Mucosa of rectum (tissue), 2 donors: Measurements from ENCODE around the gene MAGEA9B.
"Not testable (repeated sequence)": the region's sequence is repeated elsewhere in the genome, so short reads cannot be mapped to it uniquely, and the experiment has no call there.

Experiments
- H3K27ac ChIP-seq, 2 donors: one replicate each; pipeline ENCODE4 v1.7.0; 2013; ENCODE audit warnings: inconsistent platforms in 2 of 2, low read depth in 2 of 2, low read length in 2 of 2
- H3K27me3 ChIP-seq, 2 donors: one replicate each; pipeline ENCODE4 v1.7.0; 2013; ENCODE audit warnings: low read length in 2 of 2; ENCODE audit not compliant: control insufficient read depth in 2 of 2, insufficient read depth in 2 of 2
- H3K36me3 ChIP-seq, 2 donors: one replicate each; pipeline ENCODE4 v1.7.0; 2013; ENCODE audit warnings: low read length in 2 of 2; ENCODE audit not compliant: control insufficient read depth in 2 of 2, insufficient read depth in 2 of 2
- H3K4me1 ChIP-seq, 2 donors: one replicate each; pipeline ENCODE4 v1.7.0; 2013; ENCODE audit warnings: low read length in 2 of 2, mild to moderate bottlenecking in 1 of 2; ENCODE audit not compliant: control insufficient read depth in 2 of 2, insufficient read depth in 2 of 2
- H3K4me3 ChIP-seq, 2 donors: one replicate each; pipeline ENCODE4 v1.7.0; 2013; ENCODE audit warnings: low read length in 2 of 2
- H3K9ac ChIP-seq, 2 donors: one replicate each; pipeline ENCODE4 v1.7.0; 2013; ENCODE audit warnings: low read length in 2 of 2, low read depth in 1 of 2, mild to moderate bottlenecking in 1 of 2
- H3K9me3 ChIP-seq, 2 donors: one replicate each; pipeline ENCODE4 v1.7.0; 2013; ENCODE audit warnings: low read length in 2 of 2; ENCODE audit not compliant: control insufficient read depth in 2 of 2
- donor health status: healthy.
- donor health status: Normal muscosa, but diverticular disease.

Gene MAGEA9B

GRCh38 chrX:149618871-149619270, 31.6 kb upstream of the MAGEA9B start:
- Histone ChIP-seq H3K9ac (no peak overlapping the region), H3K4me1 (no peaks in the 10 kb centered on the region), H3K36me3 (no peaks in the 10 kb centered on the region), H3K9me3 (no peaks in the 10 kb centered on the region), H3K27ac (no peak overlapping the region), H3K4me3 (no peak overlapping the region), H3K27me3 (no peaks in the 10 kb centered on the region)

- Histone ChIP-seq H3K9me3 (no peaks in the 10 kb centered on the region), H3K27ac (no peak overlapping the region), H3K9ac (no peak overlapping the region), H3K36me3 (no peaks in the 10 kb centered on the region), H3K4me1 (no peaks in the 10 kb centered on the region), H3K4me3 (no peak overlapping the region), H3K27me3 (no peaks in the 10 kb centered on the region)
Observed at GRCh38 chrX:149611623-149612175, 24.4 kb upstream of the MAGEA9B start.

DNA sequence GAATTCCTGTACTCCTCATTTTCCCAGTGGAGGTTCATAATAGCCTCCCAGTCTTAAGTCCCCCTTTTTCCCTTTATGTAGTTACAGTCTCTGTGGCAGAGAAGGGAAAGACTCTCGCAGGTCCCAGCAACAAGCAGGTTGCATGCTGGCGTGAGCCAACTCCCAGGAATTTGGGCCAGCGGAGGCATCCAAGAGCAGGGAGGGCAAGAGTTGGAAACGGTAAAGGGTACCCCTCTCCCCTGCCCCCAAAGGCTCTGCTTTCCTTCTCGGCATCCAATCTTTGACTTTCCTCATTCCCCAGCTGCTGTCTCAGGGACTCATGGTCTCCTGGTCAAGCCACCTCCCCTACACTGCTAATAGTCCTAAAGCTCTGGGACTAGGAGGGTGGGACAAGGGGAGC, 23.3 kb upstream of the MAGEA9B start:
- H3K27me3 ChIP-seq: no peaks in the 10 kb centered on the region
- H3K27ac ChIP-seq: no peak overlapping the region
- H3K4me3 ChIP-seq: no peak overlapping the region
- H3K9ac ChIP-seq: no peak overlapping the region
- no peaks in the 10 kb centered on the region for H3K9me3 ChIP-seq
- no peaks in the 10 kb centered on the region for H3K4me1 ChIP-seq
- H3K36me3 ChIP-seq: peaks cover 0 to 6% of the 10 kb centered on the region in 2 donors

DNA sequence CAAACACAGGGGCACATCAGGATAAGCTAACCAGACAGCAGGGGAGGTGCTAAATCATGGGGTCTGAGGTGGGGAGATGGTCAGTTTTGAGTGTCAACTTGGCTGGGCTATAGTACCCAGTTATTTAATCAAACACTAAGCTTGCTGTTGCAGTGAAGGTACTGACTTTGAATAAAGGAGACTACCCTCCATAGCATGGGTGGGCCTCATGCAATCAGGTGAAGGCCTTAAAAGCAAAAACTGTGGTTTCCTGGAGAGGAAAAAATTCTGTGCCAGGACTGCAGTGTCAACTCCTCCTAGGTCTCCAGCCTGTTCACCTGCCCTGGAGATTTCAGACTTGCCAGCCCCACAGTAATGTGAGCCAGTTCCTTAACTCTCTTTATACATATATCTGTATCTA, 20.4 kb upstream of the MAGEA9B start:
- Histone ChIP-seq H3K4me3 (no peak overlapping the region), H3K9ac (no peak overlapping the region), H3K27ac (no peak overlapping the region), H3K4me1 (no peaks in the 10 kb centered on the region), H3K27me3 (no peaks in the 10 kb centered on the region), H3K36me3 (peaks cover 6% of the 10 kb centered on the region in 2 donors), H3K9me3 (no peaks in the 10 kb centered on the region)

DNA sequence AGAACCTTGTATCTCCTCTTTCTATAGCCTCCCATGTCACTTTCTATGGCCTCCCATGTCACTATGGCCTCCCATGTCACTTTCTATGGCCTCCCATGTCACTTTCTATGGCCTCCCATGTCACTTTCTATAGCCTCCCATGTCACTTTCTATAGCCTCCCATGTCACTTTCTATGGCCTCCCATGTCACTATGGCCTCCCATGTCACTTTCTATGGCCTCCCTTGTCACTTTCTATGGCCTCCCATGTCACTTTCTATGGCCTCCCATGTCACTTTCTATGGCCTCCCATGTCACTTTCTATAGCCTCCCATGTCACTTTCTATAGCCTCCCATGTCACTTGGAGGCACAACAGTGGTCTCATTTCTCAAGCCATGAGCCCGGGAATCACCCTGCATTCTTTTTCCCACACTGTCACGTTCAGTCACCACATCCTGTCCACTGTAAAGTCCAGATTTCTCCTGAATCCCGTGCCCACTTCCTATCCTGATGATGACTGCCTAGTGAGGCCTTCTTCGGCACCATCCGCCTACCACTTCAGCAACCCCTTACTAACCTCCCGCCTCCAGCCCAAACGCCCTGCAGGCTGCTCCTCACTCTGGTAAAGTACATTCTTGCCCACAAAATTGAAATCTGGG, 18.1 kb upstream of the MAGEA9B start:
- H3K4me3 ChIP-seq, H3K36me3 ChIP-seq, H3K9ac ChIP-seq, H3K4me1 ChIP-seq, H3K27me3 ChIP-seq, H3K9me3 ChIP-seq, H3K27ac ChIP-seq: not testable (repeated sequence)

DNA sequence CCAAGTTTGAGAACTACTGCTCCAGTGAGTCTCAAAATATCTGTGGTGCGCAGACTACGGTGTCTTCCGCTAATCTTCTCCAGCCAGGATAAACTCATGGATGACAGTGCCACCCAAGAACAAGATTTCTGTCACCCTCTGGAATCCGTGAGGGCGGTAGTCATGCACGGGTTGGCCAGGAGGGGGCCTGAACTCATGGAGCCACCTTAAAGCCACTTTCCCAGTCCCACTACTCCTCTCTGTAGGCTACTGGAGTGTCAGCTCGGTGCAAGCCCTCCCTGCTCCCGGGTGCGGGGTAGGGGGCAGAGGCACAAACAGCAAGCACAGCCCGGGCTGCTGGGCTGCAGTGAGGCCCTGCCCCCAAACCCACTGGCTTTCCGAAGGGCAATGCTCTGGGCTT, 11.3 kb upstream of the MAGEA9B start:
- H3K9me3 ChIP-seq, H3K27ac ChIP-seq, H3K4me3 ChIP-seq, H3K36me3 ChIP-seq, H3K9ac ChIP-seq, H3K27me3 ChIP-seq, H3K4me1 ChIP-seq: not testable (repeated sequence)

DNA sequence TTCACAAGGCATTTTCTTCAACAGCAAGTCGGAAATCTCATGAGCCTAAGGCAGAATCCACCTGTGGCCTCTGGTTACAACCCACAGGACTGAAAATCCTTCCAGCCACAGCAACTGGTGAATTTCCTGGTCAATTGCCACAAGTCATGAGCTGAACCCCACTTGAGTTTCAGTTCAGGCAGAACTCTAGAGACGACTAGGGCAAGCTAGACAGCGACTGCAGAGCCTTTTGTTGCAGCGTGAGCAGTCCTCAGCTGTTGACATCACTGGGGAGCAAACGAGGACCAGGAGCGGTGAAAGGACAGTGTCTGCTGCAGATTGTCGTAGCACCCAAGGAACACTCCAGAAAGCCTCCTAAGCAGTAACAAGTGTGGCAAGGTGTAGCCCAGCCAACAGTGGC, 8.7 kb upstream of the MAGEA9B start:
- H3K9me3 ChIP-seq, H3K9ac ChIP-seq, H3K4me3 ChIP-seq, H3K27ac ChIP-seq, H3K36me3 ChIP-seq, H3K27me3 ChIP-seq, H3K4me1 ChIP-seq: not testable (repeated sequence)

DNA sequence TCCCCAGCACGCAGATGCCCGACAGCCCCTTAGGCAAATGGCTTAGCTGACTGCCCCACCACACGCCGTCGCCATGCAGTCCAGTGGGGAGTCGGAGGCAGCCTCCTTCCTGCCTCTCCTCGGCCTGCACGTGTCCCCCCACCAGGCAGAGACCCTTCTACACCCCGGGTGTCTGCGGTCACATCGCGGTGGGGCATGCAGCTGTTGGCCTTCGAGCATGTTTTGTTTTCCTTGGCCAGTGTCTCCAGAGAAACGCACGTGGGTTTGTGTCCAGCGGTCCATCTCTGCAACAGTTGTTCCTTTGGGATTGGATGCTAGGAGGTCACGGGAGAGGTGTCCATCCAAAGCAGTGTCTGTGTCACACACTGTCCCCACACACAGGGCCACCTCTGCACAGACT, 8.0 kb upstream of the MAGEA9B start, which contains the start of gene HSFX2:
Gene HSFX2, minus strand, starts transcription at position 101 of the 400 bp plus-strand sequence. CDS start 614 bp downstream, outside the sequence.
- H3K4me1 ChIP-seq, H3K9me3 ChIP-seq, H3K27ac ChIP-seq, H3K4me3 ChIP-seq, H3K36me3 ChIP-seq, H3K9ac ChIP-seq, H3K27me3 ChIP-seq: not testable (repeated sequence)

- not testable (repeated sequence) for H3K4me3 ChIP-seq, H3K27me3 ChIP-seq, H3K36me3 ChIP-seq, H3K27ac ChIP-seq, H3K4me1 ChIP-seq, H3K9ac ChIP-seq, H3K9me3 ChIP-seq
Observed at GRCh38 chrX:149590993-149591392, 3.7 kb upstream of the MAGEA9B start.

GRCh38 chrX:149585631-149586030, 1.6 kb downstream of the MAGEA9B start:
- not testable (repeated sequence) for H3K4me3 ChIP-seq, H3K27ac ChIP-seq, H3K9ac ChIP-seq, H3K27me3 ChIP-seq, H3K9me3 ChIP-seq, H3K36me3 ChIP-seq, H3K4me1 ChIP-seq

DNA sequence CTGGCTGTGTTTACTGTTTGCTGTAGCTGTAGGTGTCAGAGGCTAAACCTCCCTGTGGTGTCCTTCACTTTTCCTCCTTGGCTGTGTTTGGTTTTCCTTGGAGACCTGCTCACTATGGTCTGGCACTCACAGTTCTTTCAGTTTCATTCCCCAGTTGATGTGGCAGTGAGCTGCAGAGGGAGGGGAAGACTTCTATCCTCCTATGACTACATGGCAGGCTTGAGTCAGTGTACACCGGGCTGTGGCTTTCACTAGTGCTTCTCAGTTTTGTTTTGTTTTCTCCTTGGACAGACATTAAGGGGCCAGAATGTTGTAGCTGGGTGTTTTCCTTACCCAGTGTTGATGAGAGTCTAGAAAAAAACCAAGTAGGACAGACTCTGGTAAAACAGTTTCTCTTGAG, 13.8 kb downstream of the MAGEA9B start:
- H3K36me3 ChIP-seq, H3K9me3 ChIP-seq, H3K4me3 ChIP-seq, H3K27me3 ChIP-seq, H3K9ac ChIP-seq, H3K4me1 ChIP-seq, H3K27ac ChIP-seq: not testable (repeated sequence)
